MCF 10A (cell line): Measurements from ENCODE around the gene OPRPN. TPM values are rescaled to one million over a fixed set of nuclear protein-coding genes. Genes with fewer than 3 reads are reported as not detected.

Source experiments
- BruUV-seq: library from RNA; stranded (reverse); fragments of 400-500 nt; replicated peaks from 2 replicates; lab custom pipeline; 2021; lab: Mats Ljungman, UMichigan
- CTCF ChIA-PET: fragments of 300-600 bp; sonication (Branson Sonifier 250); formaldehyde crosslinking; extraction: SDS; loops from one replicate; lab custom pipeline; 2021; ENCODE audit warnings: antibody characterized with exemption, inconsistent platforms; lab: Yijun Ruan, JAX
- POLR2A ChIA-PET: fragments of 300-600, 350-650 bp; sonication (Branson Sonifier 250); formaldehyde crosslinking; extraction: SDS; loops from one replicate; lab custom pipeline; 2020; ENCODE audit warnings: antibody characterized with exemption, inconsistent platforms; lab: Yijun Ruan, JAX
- DNase-seq: peaks from one replicate; pipeline ENCODE4 v3.0.0-alpha.2; 2018; ENCODE audit not compliant: unreplicated experiment
- H3K27ac Mint-ChIP-seq: one replicate; pipeline ENCODE4 v1.8.0; 2022; ENCODE audit warnings: mild to moderate bottlenecking, low read depth, mixed read lengths; ENCODE audit not compliant: unreplicated experiment
- H3K27me3 Mint-ChIP-seq: one replicate; pipeline ENCODE4 v1.8.0; 2022; ENCODE audit warnings: mixed read lengths; ENCODE audit not compliant: insufficient read depth, unreplicated experiment
- H3K36me3 Mint-ChIP-seq: one replicate; pipeline ENCODE4 v1.8.0; 2022; ENCODE audit warnings: mild to moderate bottlenecking, moderate library complexity, mixed read lengths; ENCODE audit not compliant: insufficient read depth, unreplicated experiment
- H3K4me1 Mint-ChIP-seq: one replicate; pipeline ENCODE4 v1.8.0; 2022; ENCODE audit warnings: mixed read lengths; ENCODE audit not compliant: insufficient read depth, unreplicated experiment
- H3K4me3 Mint-ChIP-seq: one replicate; pipeline ENCODE4 v1.8.0; 2022; ENCODE audit warnings: mild to moderate bottlenecking, moderate library complexity, mixed read lengths; ENCODE audit not compliant: unreplicated experiment
- H3K9me3 Mint-ChIP-seq: one replicate; pipeline ENCODE4 v1.8.0; 2022; ENCODE audit warnings: mixed read lengths; ENCODE audit not compliant: unreplicated experiment
- intact Hi-C: fragments of 100-400 bp; cut with micrococcal nuclease; formaldehyde crosslinking; loops from 2 replicates; pipeline ENCODE4 v1.14.1; 2022
- total RNA-seq: library from RNA; stranded (reverse); gene quantifications from 2 replicates; pipeline ENCODE4 v1.2.3, GENCODE V29; 2022
- TF ChIP-seq, protein P1 (sequence below): fragments of 200-600 bp; IDR thresholded peaks from one replicate; pipeline ENCODE4 v1.8.0; 2022; ENCODE audit warnings: antibody characterized with exemption, mild to moderate bottlenecking; ENCODE audit not compliant: unreplicated experiment

OPRPN gene
- total RNA-seq, 1 experiment from 2014 or later = not detected

DNA sequence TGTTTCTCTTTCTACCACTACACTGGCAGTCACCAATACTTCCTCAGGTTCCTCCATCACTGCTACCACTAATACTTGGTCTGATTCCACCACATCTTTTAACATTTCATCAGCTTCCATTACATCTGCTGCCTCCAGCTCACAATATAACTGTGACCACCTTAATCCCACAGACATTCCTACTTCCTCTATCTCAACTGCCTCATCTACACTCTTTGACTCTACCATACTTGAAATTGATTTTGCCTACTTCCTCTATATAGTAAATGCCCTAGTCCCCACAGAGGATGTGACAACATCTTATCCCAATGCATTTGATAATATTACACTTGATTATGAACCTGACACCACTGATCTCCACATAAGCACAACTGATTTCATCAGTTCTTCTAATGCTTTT is 29.0 kb downstream of the OPRPN start:
- Mint-ChIP-seq H3K36me3 (no peaks in the 10 kb centered on the region), H3K27ac (no peak overlapping the region), H3K4me1 (peaks cover 4% of the 10 kb centered on the region), H3K27me3 (no peaks in the 10 kb centered on the region), H3K4me3 (no peak overlapping the region), H3K9me3 (peaks cover 6% of the 10 kb centered on the region)
- intact Hi-C loops = no loop called here
- ChIA-PET POLR2A (no interaction called here), CTCF (no interaction called here)
- TF ChIP-seq, protein P1, sequence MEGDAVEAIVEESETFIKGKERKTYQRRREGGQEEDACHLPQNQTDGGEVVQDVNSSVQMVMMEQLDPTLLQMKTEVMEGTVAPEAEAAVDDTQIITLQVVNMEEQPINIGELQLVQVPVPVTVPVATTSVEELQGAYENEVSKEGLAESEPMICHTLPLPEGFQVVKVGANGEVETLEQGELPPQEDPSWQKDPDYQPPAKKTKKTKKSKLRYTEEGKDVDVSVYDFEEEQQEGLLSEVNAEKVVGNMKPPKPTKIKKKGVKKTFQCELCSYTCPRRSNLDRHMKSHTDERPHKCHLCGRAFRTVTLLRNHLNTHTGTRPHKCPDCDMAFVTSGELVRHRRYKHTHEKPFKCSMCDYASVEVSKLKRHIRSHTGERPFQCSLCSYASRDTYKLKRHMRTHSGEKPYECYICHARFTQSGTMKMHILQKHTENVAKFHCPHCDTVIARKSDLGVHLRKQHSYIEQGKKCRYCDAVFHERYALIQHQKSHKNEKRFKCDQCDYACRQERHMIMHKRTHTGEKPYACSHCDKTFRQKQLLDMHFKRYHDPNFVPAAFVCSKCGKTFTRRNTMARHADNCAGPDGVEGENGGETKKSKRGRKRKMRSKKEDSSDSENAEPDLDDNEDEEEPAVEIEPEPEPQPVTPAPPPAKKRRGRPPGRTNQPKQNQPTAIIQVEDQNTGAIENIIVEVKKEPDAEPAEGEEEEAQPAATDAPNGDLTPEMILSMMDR = no peak
- DNase-seq = no peak
- no TSS peak for BruUV-seq

DNA sequence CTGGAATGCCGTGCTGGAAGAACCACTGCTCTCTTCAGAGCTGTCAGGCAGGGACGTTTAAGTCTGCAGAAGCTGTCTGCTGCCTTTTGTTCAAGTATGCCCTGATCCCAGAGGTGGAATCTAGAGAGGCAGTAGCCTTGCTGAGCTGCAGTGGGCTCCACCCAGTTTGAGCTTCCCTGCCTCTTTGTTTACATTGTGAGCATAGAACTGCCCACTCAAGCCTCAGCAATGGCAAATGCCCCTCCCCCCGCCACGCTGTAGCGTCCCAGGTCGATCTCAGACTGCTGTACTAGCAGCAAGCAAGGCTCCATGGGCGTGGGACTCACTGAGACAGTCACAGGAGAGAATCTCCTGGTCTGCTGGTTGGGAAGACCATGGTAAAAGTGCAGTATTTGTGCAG is 39.5 kb downstream of the OPRPN start:
- H3K27me3 Mint-ChIP-seq = peaks cover 20% of the 10 kb centered on the region
- DNase-seq = no peak
- H3K27ac Mint-ChIP-seq = no peak overlapping the region
- intact Hi-C loops = no loop called here
- no peak overlapping the region for H3K4me3 Mint-ChIP-seq
- no peaks in the 10 kb centered on the region for H3K4me1 Mint-ChIP-seq
- no peaks in the 10 kb centered on the region for H3K36me3 Mint-ChIP-seq
- no peaks in the 10 kb centered on the region for H3K9me3 Mint-ChIP-seq
- TF ChIP-seq, protein P1 = no peak
- ChIA-PET CTCF (interaction anchor here (0.6 kb wide), 1 partner anchor 124 kb away, joined by 3 read pairs; no protein-coding TSS in a partner anchor), POLR2A (no interaction called here)
- no TSS peak for BruUV-seq

GRCh38 chr4:70442474-70442873 is 44.7 kb downstream of the OPRPN start:
- TF ChIP-seq, protein P1 = no peak
- Mint-ChIP-seq H3K36me3 (no peaks in the 10 kb centered on the region), H3K27me3 (no peaks in the 10 kb centered on the region), H3K4me3 (no peak overlapping the region), H3K9me3 (no peaks in the 10 kb centered on the region), H3K27ac (no peak overlapping the region), H3K4me1 (no peaks in the 10 kb centered on the region)
- POLR2A ChIA-PET = no interaction called here
- BruUV-seq = no TSS peak
- CTCF ChIA-PET = no interaction called here
- DNase-seq = no peak
- intact Hi-C loops = no loop called here

DNA sequence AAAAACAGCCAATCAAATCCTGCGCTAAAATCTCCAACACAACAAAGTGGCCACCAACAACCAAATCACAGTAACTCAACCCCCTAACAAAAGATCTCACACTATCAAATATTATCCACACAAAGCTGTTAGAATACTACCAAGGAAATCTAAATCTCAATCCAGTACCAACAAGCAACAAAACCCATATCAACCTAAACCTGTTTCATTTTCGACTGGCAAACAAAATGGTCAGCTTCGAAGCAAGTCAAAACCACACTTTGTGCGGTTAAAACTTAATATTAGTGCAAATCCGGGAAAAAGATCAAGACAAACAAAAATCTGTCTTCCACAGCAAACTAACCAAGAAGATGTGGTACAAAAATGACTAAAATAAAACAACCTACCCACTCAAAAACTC is 45.6 kb downstream of the OPRPN start:
- no peaks in the 10 kb centered on the region for H3K9me3 Mint-ChIP-seq
- ChIA-PET POLR2A (no interaction called here), CTCF (no interaction called here)
- intact Hi-C loops = no loop called here
- H3K27ac Mint-ChIP-seq = no peak overlapping the region
- TF ChIP-seq, protein P1 = no peak
- H3K4me3 Mint-ChIP-seq = no peak overlapping the region
- no peaks in the 10 kb centered on the region for H3K36me3 Mint-ChIP-seq
- no peaks in the 10 kb centered on the region for H3K4me1 Mint-ChIP-seq
- BruUV-seq = no TSS peak
- no peak for DNase-seq
- no peaks in the 10 kb centered on the region for H3K27me3 Mint-ChIP-seq
